Measurements from ENCODE around the gene PRRG1.

The PRRG1 gene

GRCh38 chrX:37364666-37365065 is 15.5 kb downstream of the PRRG1 start:
- no peak overlapping the region for H3K4me2 ChIP-seq (ENCODE audit: low read length)
- H2BK12ac ChIP-seq (ENCODE audit: low read length), result no peak overlapping the region
- H3K23ac ChIP-seq (ENCODE audit: low read length), result no peak overlapping the region
- no peak overlapping the region for H3K4me3 ChIP-seq (ENCODE audit: low read depth, low read length)
- H3K79me2 ChIP-seq (ENCODE audit: control insufficient read depth, insufficient read depth, low read length, poor library complexity), result no peaks in the 10 kb centered on the region
- H3K79me1 ChIP-seq (ENCODE audit: low read length), result no peaks in the 10 kb centered on the region
- H4K12ac ChIP-seq (ENCODE audit: low read depth, low read length), result no peak overlapping the region
- H3K36me3 ChIP-seq (ENCODE audit: control insufficient read depth in 1 of 2, insufficient read depth in 2 of 2, low read length in 2 of 2), result no peaks in the 10 kb centered on the region
- H3K4me1 ChIP-seq (ENCODE audit: control insufficient read depth in 1 of 2, insufficient read depth in 2 of 2, low read length in 2 of 2), result no peaks in the 10 kb centered on the region
- no peak overlapping the region for H2AFZ ChIP-seq (ENCODE audit: insufficient read depth, low read length, poor library complexity)
- no peak overlapping the region for H4K8ac ChIP-seq (ENCODE audit: low read depth, low read length)
- no peak overlapping the region for H4K91ac ChIP-seq (ENCODE audit: low read depth, low read length)
- no peak for DNase-seq
- no CpG with 5 or more reads among the region's 3 CpGs for WGBS (ENCODE audit: extremely low coverage, insufficient coverage, insufficient read length)
- H3K9ac ChIP-seq (ENCODE audit: low read length), result no peak overlapping the region
- H3K18ac ChIP-seq (ENCODE audit: low read length), result no peak overlapping the region
- H2BK120ac ChIP-seq (ENCODE audit: insufficient read depth, low read length, poor library complexity), result no peak overlapping the region
- no peak overlapping the region for H3K14ac ChIP-seq (ENCODE audit: low read length)
- no peaks in the 10 kb centered on the region for H3K27me3 ChIP-seq (ENCODE audit: insufficient read depth, low read length)
- H2AK5ac ChIP-seq (ENCODE audit: low read length), result no peak overlapping the region
- no peak overlapping the region for H3K27ac ChIP-seq (ENCODE audit: low read depth, low read length)
- H3K4ac ChIP-seq (ENCODE audit: low read depth, low read length), result no peak overlapping the region
- no peak overlapping the region for H2BK5ac ChIP-seq (ENCODE audit: low read depth, low read length, poor library complexity)
- no peaks in the 10 kb centered on the region for H3K9me3 ChIP-seq (ENCODE audit: insufficient read depth, low read depth, low read length)

- H3K4ac ChIP-seq (ENCODE audit: low read depth, low read length), result no peak overlapping the region
- no CpG with 5 or more reads among the region's 2 CpGs for WGBS (ENCODE audit: extremely low coverage, insufficient coverage, insufficient read length)
- no peak overlapping the region for H2AFZ ChIP-seq (ENCODE audit: insufficient read depth, low read length, poor library complexity)
- no peak overlapping the region for H3K23ac ChIP-seq (ENCODE audit: low read length)
- peaks cover 2% of the 10 kb centered on the region for H3K79me2 ChIP-seq (ENCODE audit: control insufficient read depth, insufficient read depth, low read length, poor library complexity)
- H4K8ac ChIP-seq (ENCODE audit: low read depth, low read length), result no peak overlapping the region
- H3K4me3 ChIP-seq (ENCODE audit: low read depth, low read length), result no peak overlapping the region
- H4K91ac ChIP-seq (ENCODE audit: low read depth, low read length), result no peak overlapping the region
- H3K14ac ChIP-seq (ENCODE audit: low read length), result no peak overlapping the region
- no peak for DNase-seq
- H4K12ac ChIP-seq (ENCODE audit: low read depth, low read length), result no peak overlapping the region
- H3K4me2 ChIP-seq (ENCODE audit: low read length), result no peak overlapping the region
- no peaks in the 10 kb centered on the region for H3K79me1 ChIP-seq (ENCODE audit: low read length)
- no peak overlapping the region for H3K27ac ChIP-seq (ENCODE audit: low read depth, low read length)
- no peak overlapping the region for H2BK120ac ChIP-seq (ENCODE audit: insufficient read depth, low read length, poor library complexity)
- H2BK12ac ChIP-seq (ENCODE audit: low read length), result no peak overlapping the region
- peaks cover 0 to 4% of the 10 kb centered on the region in 2 experiments for H3K4me1 ChIP-seq (ENCODE audit: control insufficient read depth in 1 of 2, insufficient read depth in 2 of 2, low read length in 2 of 2)
- no peaks in the 10 kb centered on the region for H3K27me3 ChIP-seq (ENCODE audit: insufficient read depth, low read length)
- no peaks in the 10 kb centered on the region for H3K9me3 ChIP-seq (ENCODE audit: insufficient read depth, low read depth, low read length)
- no peak overlapping the region for H3K9ac ChIP-seq (ENCODE audit: low read length)
- H2AK5ac ChIP-seq (ENCODE audit: low read length), result no peak overlapping the region
- no peak overlapping the region for H2BK5ac ChIP-seq (ENCODE audit: low read depth, low read length, poor library complexity)
- no peak overlapping the region for H3K18ac ChIP-seq (ENCODE audit: low read length)
- peaks cover 2% of the 10 kb centered on the region in 2 experiments for H3K36me3 ChIP-seq (ENCODE audit: control insufficient read depth in 1 of 2, insufficient read depth in 2 of 2, low read length in 2 of 2)
These were observed 18.8 kb downstream of the PRRG1 start for GRCh38 chrX:37367946-37368345.

DNA sequence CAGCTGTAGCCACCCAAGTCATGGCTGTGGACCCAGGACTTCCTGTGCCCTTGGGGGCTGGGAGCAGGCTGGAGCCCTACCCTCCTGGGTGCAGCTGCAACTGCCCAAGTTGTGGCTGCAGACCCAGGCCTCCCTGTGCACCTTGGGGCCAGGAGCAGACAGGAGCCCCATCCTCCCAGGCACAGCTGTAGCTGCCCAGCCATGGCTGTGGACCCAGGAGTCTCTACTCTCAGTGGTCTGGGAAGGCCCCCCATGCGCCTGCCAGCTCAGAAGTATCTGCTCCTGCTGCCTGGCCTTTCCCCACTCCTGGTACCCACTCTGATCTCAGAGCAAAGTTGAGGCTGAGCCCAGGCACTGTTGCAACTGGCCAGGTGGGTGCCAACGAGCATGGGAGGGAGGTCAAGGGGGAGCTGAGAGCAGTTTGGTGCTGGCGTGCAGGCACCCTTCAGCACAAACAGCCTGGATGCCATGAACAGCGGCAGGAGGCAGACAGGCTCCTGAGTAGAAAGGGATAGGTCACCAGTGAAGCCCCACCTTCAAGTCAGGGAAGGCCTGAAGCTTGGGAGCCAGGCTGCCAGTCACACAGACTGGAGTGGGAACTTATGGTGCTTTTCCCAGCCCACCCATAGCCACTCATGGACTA is 21.5 kb downstream of the PRRG1 start:
- no peak overlapping the region for H4K8ac ChIP-seq (ENCODE audit: low read depth, low read length)
- no peak overlapping the region for H3K4ac ChIP-seq (ENCODE audit: low read depth, low read length)
- no peak for DNase-seq
- H3K23ac ChIP-seq (ENCODE audit: low read length), result no peak overlapping the region
- H3K4me2 ChIP-seq (ENCODE audit: low read length), result no peak overlapping the region
- H2BK12ac ChIP-seq (ENCODE audit: low read length), result no peak overlapping the region
- no peak overlapping the region for H2AFZ ChIP-seq (ENCODE audit: insufficient read depth, low read length, poor library complexity)
- no peak overlapping the region for H4K91ac ChIP-seq (ENCODE audit: low read depth, low read length)
- no peak overlapping the region for H2BK5ac ChIP-seq (ENCODE audit: low read depth, low read length, poor library complexity)
- no CpG with 5 or more reads among the region's 4 CpGs for WGBS (ENCODE audit: extremely low coverage, insufficient coverage, insufficient read length)
- no peak overlapping the region for H2BK120ac ChIP-seq (ENCODE audit: insufficient read depth, low read length, poor library complexity)
- H3K14ac ChIP-seq (ENCODE audit: low read length), result no peak overlapping the region
- no peak overlapping the region for H3K18ac ChIP-seq (ENCODE audit: low read length)
- H3K4me3 ChIP-seq (ENCODE audit: low read depth, low read length), result no peak overlapping the region
- H3K27ac ChIP-seq (ENCODE audit: low read depth, low read length), result no peak overlapping the region
- H3K36me3 ChIP-seq (ENCODE audit: control insufficient read depth in 1 of 2, insufficient read depth in 2 of 2, low read length in 2 of 2), result peaks cover 2% of the 10 kb centered on the region in 2 experiments
- no peaks in the 10 kb centered on the region for H3K27me3 ChIP-seq (ENCODE audit: insufficient read depth, low read length)
- H3K4me1 ChIP-seq (ENCODE audit: control insufficient read depth in 1 of 2, insufficient read depth in 2 of 2, low read length in 2 of 2), result peaks cover 0 to 4% of the 10 kb centered on the region in 2 experiments
- H4K12ac ChIP-seq (ENCODE audit: low read depth, low read length), result no peak overlapping the region
- H3K9ac ChIP-seq (ENCODE audit: low read length), result no peak overlapping the region
- no peak overlapping the region for H2AK5ac ChIP-seq (ENCODE audit: low read length)
- no peaks in the 10 kb centered on the region for H3K79me1 ChIP-seq (ENCODE audit: low read length)
- no peaks in the 10 kb centered on the region for H3K9me3 ChIP-seq (ENCODE audit: insufficient read depth, low read depth, low read length)
- peaks cover 2% of the 10 kb centered on the region for H3K79me2 ChIP-seq (ENCODE audit: control insufficient read depth, insufficient read depth, low read length, poor library complexity)

- Histone ChIP-seq H3K4ac (ENCODE audit: low read depth, low read length) (no peak overlapping the region), H3K4me2 (ENCODE audit: low read length) (no peak overlapping the region), H3K9ac (ENCODE audit: low read length) (no peak overlapping the region), H3K4me1 (ENCODE audit: control insufficient read depth in 1 of 2, insufficient read depth in 2 of 2, low read length in 2 of 2) (peaks cover 0 to 4% of the 10 kb centered on the region in 2 experiments), H3K9me3 (ENCODE audit: insufficient read depth, low read depth, low read length) (no peaks in the 10 kb centered on the region), H3K79me1 (ENCODE audit: low read length) (no peaks in the 10 kb centered on the region), H3K14ac (ENCODE audit: low read length) (no peak overlapping the region), H3K79me2 (ENCODE audit: control insufficient read depth, insufficient read depth, low read length, poor library complexity) (peaks cover 2% of the 10 kb centered on the region), H3K27ac (ENCODE audit: low read depth, low read length) (no peak overlapping the region), H4K91ac (ENCODE audit: low read depth, low read length) (no peak overlapping the region), H3K36me3 (ENCODE audit: control insufficient read depth in 1 of 2, insufficient read depth in 2 of 2, low read length in 2 of 2) (peaks cover 2% of the 10 kb centered on the region in 2 experiments), H4K12ac (ENCODE audit: low read depth, low read length) (no peak overlapping the region), H2BK120ac (ENCODE audit: insufficient read depth, low read length, poor library complexity) (no peak overlapping the region), H2BK12ac (ENCODE audit: low read length) (no peak overlapping the region), H3K18ac (ENCODE audit: low read length) (no peak overlapping the region), H2AK5ac (ENCODE audit: low read length) (no peak overlapping the region), H3K4me3 (ENCODE audit: low read depth, low read length) (no peak overlapping the region), H2AFZ (ENCODE audit: insufficient read depth, low read length, poor library complexity) (no peak overlapping the region), H2BK5ac (ENCODE audit: low read depth, low read length, poor library complexity) (no peak overlapping the region), H3K23ac (ENCODE audit: low read length) (no peak overlapping the region), H3K27me3 (ENCODE audit: insufficient read depth, low read length) (no peaks in the 10 kb centered on the region), H4K8ac (ENCODE audit: low read depth, low read length) (no peak overlapping the region)
- DNase-seq, result no peak
- no CpG with 5 or more reads among the region's 8 CpGs for WGBS (ENCODE audit: extremely low coverage, insufficient coverage, insufficient read length)
These were observed 22.4 kb downstream of the PRRG1 start for GRCh38 chrX:37371578-37371991.
